Rectal smooth muscle tissue (tissue), 1 donor: Measurements from ENCODE around the gene FKBP2.

Source experiments
- H3K27ac ChIP-seq: one replicate; pipeline ENCODE4 v1.7.0; 2013; ENCODE audit warnings: low read depth, low read length, inconsistent platforms
- H3K27me3 ChIP-seq: one replicate; pipeline ENCODE4 v1.7.0; 2013; ENCODE audit warnings: low read length; ENCODE audit not compliant: control insufficient read depth, insufficient read depth
- H3K36me3 ChIP-seq: one replicate; pipeline ENCODE4 v1.7.0; 2013; ENCODE audit warnings: low read length; ENCODE audit not compliant: control insufficient read depth, insufficient read depth
- H3K4me1 ChIP-seq: one replicate; pipeline ENCODE4 v1.7.0; 2013; ENCODE audit warnings: low read length; ENCODE audit not compliant: control insufficient read depth, insufficient read depth
- H3K4me3 ChIP-seq: one replicate; pipeline ENCODE4 v1.7.0; 2013; ENCODE audit warnings: low read length
- H3K9ac ChIP-seq: one replicate; pipeline ENCODE4 v1.7.0; 2013; ENCODE audit warnings: low read length

FKBP2 gene

GRCh38 chr11:64267207-64267945 lies 26.5 kb downstream of the FKBP2 start:
- Histone ChIP-seq H3K27me3 (peaks cover 2% of the 10 kb centered on the region), H3K4me3 (no peak overlapping the region), H3K9ac (no peak overlapping the region), H3K36me3 (peaks cover 22% of the 10 kb centered on the region), H3K27ac (peak overlapping the region; percentile 14), H3K4me1 (peaks cover 13% of the 10 kb centered on the region)

DNA sequence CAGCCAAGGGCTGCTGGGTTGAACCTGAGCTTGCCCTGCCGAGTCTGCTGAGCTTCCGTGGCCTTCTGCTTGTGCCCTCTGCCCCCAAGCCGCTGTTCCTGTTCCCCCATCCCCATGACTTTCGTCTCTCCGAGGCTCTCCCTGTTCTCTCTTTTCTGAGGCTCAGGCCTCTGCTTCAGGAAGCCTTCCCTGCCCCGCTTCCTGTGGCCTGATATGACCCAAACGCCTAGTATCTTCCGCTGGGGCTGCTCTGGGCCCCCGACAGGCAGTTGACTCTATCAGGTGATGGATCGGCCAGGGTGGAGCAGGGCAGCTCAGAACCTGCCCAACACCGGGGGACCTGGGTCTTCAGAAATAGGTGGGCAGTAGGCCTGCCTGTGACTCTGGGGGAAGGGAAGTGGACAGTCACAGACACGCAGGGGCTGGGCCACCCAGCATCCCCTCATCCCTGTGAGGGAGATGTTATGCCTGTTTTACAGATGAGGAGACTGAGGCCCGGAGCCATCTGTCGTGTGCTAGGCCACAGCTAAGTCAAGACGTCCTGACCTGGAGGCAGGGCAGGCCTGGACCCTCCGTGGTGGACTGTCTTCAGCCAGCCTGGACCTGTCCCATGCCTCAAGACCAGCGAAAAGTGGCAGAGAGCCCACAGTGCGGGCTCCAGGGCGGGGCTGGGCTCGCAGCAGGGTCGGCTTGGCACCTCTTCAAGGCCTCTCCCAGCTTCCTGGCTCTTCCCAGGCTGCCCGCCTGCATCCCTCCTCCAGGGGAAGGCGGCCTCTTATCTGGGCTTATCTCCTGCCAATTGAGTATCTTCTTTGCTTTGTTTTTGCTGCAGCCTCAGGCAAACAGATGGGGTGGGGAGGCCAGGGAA lies 27.4 kb downstream of the FKBP2 start:
- H3K36me3 ChIP-seq: peaks cover 17% of the 10 kb centered on the region
- H3K27me3 ChIP-seq: peaks cover 2% of the 10 kb centered on the region
- peak overlapping the region; percentile 83 for H3K4me3 ChIP-seq
- peaks cover 13% of the 10 kb centered on the region for H3K4me1 ChIP-seq
- peak overlapping the region; percentile 50 for H3K9ac ChIP-seq
- peak overlapping the region; percentile 96 for H3K27ac ChIP-seq

- H3K4me1 ChIP-seq: peaks cover 13% of the 10 kb centered on the region
- H3K27ac ChIP-seq: peak overlapping the region; percentile 96
- peaks cover 2% of the 10 kb centered on the region for H3K27me3 ChIP-seq
- peaks cover 15% of the 10 kb centered on the region for H3K36me3 ChIP-seq
- H3K4me3 ChIP-seq: peak overlapping the region; percentile 83
- peak overlapping the region; percentile 16 for H3K9ac ChIP-seq
Measured at GRCh38 chr11:64268893-64269539, 28.1 kb downstream of the FKBP2 start.

- peak overlapping the region; percentile 84 for H3K9ac ChIP-seq
- H3K36me3 ChIP-seq: peaks cover 10% of the 10 kb centered on the region
- peak overlapping the region; percentile 97 for H3K4me3 ChIP-seq
- H3K27me3 ChIP-seq: peaks cover 2% of the 10 kb centered on the region
- H3K4me1 ChIP-seq: peaks cover 13% of the 10 kb centered on the region
- peak overlapping the region; percentile 96 for H3K27ac ChIP-seq
Measured at GRCh38 chr11:64269540-64270220, 28.8 kb downstream of the FKBP2 start.

- H3K4me3 ChIP-seq: no peak overlapping the region
- peaks cover 4% of the 10 kb centered on the region for H3K4me1 ChIP-seq
- H3K9ac ChIP-seq: peak overlapping the region; percentile 6
- no peak overlapping the region for H3K27ac ChIP-seq
- peaks cover 7% of the 10 kb centered on the region for H3K36me3 ChIP-seq
- no peaks in the 10 kb centered on the region for H3K27me3 ChIP-seq
Measured at GRCh38 chr11:64275031-64275800, 34.3 kb downstream of the FKBP2 start.

- H3K4me3 ChIP-seq: no peak overlapping the region
- H3K9ac ChIP-seq: no peak overlapping the region
- H3K27me3 ChIP-seq: no peaks in the 10 kb centered on the region
- peaks cover 4% of the 10 kb centered on the region for H3K4me1 ChIP-seq
- H3K36me3 ChIP-seq: peaks cover 7% of the 10 kb centered on the region
- H3K27ac ChIP-seq: no peak overlapping the region
Measured at GRCh38 chr11:64275841-64276240, 34.9 kb downstream of the FKBP2 start.

DNA sequence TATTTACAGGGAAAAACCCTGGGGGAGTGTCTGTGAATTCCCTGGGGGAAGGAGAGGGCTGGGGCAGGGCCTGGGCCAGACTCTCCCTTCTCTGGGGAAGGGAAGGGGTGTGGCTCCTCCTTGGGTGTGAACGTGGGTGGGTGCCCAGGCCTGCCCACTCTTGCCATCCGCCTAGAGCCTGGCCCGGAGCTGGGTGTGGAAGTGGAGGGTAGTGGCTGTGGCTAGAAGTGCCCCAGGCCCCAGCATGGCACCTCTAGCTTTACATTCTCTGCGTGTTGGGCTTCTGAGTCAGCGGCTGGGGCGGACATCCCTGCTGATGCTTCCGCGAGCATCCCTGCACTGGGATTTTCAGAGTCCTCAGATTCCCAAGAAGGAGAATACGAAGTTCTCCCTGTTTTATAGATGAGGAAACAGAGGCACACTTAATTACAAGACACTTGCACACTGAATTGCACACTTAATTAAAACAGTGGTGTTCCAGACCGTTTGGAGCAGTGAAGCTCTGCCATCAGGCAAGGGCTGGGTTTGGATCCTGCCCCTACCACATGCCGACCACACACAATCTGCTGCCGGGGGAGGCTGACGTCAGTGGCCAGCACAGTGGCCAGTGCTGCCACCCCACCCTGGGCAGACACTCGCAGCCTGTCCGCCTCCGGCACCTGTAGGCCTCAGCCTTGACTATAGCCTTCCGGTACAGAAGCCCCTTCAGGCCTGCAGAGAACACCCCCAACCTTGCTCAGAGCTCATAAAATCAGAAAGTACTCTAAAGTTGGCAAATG lies 35.9 kb downstream of the FKBP2 start:
- H3K27me3 ChIP-seq: no peaks in the 10 kb centered on the region
- H3K27ac ChIP-seq: no peak overlapping the region
- H3K4me3 ChIP-seq: no peak overlapping the region
- no peak overlapping the region for H3K9ac ChIP-seq
- H3K4me1 ChIP-seq: peaks cover 2% of the 10 kb centered on the region
- peaks cover 7% of the 10 kb centered on the region for H3K36me3 ChIP-seq

GRCh38 chr11:64278576-64279190 lies 37.8 kb downstream of the FKBP2 start:
- Histone ChIP-seq H3K9ac (no peak overlapping the region), H3K36me3 (peaks cover 7% of the 10 kb centered on the region), H3K27me3 (no peaks in the 10 kb centered on the region), H3K4me3 (no peak overlapping the region), H3K4me1 (peaks cover 4% of the 10 kb centered on the region), H3K27ac (no peak overlapping the region)

DNA sequence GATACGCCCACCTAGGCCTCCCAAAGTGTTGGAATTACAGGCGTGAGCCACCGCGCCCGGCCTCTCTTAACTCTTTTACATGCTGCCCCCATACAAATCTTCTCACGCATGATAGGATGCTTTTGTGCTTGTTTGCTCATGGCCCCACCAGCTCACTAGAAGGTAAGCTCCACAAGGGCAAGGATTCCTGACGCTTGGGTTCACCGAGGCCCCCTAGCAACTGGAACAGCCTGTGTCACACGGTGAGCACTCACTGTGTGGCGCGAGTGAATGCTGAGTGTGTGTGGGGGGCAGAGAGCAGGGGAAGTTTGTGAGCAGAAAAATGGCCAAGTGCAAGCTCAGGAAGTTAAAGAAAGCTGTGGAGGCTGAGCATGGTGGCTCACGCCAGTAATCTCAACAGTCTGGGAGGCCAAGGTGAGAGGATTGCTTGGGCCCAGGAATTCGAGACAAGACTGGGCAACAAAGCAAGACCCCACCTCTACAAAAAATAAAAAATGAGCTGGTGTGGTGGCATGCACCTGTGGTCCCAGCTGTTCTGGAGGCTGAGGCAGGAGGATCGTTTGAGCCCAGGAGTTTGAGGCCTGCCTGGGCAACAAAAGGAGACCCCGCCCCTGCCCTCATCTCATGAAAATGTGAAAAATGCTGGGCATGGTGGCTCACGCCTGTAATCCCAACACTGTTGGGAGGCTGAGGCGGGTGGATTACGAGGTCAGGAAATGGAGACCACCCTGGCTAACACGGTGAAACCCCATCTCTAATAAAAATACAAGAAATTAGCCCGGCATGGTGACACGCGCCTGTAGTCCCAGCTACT lies 41.3 kb downstream of the FKBP2 start:
- Histone ChIP-seq H3K36me3 (no peaks in the 10 kb centered on the region), H3K4me1 (peaks cover 13% of the 10 kb centered on the region), H3K9ac (no peak overlapping the region), H3K4me3 (no peak overlapping the region), H3K27ac (no peak overlapping the region), H3K27me3 (no peaks in the 10 kb centered on the region)

DNA sequence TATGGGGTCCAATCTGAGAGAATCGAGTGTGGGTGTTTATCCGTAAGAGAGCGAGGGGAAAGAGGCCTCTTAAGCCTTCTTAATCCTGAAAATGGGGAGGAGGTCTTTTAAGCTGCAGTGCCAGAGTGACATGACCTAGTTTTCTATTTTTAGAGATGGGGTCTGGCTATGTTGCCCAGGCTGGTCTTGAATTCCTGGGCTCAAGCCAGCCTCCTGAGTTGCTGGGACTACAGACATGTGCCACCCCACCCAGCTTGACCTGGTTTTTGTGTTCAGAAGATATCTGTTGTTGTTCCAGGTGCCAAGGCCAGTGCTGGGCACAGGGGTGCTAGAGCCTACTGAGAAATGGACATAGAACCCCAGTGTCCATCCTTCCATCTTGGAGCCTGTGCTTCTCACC lies 42.2 kb downstream of the FKBP2 start:
- peak overlapping the region; percentile 40 for H3K4me3 ChIP-seq
- peak overlapping the region; percentile 2 for H3K9ac ChIP-seq
- H3K36me3 ChIP-seq: peaks cover under 1% of the 10 kb centered on the region
- peaks cover 13% of the 10 kb centered on the region for H3K4me1 ChIP-seq
- no peak overlapping the region for H3K27ac ChIP-seq
- H3K27me3 ChIP-seq: no peaks in the 10 kb centered on the region
